ENCODE measurements around the gene LRP5.

DNA sequence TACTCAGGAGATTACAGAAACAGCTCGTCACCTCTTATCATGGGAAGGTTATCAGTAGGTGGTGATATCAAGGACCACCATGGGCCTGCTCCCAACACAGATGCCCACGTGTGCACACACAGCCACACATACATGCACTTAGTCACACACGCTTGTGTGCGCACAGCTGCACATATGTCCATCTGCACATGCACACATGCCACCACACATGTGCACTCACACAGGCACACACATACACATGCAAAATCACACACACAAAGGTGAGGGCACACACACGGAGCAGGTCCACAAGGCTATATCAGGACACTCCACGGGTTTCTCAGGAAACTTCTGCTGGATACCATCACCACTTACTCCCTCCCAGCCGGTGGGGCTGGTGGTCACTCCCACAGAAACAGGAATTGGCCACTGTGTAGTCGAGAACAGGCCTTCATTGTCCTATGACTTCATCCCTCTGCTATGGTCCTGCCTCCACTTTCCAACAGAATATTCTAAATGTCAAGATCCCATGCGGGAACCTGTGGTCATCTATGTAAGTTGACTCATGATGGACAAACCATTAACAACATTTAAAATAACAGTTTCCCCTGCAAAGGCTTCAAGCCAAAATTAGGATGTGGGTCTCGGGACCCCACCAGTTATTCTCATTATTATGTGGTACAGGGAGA lies 42.8 kb upstream of the LRP5 start:
- TF ChIP-seq, protein P1, sequence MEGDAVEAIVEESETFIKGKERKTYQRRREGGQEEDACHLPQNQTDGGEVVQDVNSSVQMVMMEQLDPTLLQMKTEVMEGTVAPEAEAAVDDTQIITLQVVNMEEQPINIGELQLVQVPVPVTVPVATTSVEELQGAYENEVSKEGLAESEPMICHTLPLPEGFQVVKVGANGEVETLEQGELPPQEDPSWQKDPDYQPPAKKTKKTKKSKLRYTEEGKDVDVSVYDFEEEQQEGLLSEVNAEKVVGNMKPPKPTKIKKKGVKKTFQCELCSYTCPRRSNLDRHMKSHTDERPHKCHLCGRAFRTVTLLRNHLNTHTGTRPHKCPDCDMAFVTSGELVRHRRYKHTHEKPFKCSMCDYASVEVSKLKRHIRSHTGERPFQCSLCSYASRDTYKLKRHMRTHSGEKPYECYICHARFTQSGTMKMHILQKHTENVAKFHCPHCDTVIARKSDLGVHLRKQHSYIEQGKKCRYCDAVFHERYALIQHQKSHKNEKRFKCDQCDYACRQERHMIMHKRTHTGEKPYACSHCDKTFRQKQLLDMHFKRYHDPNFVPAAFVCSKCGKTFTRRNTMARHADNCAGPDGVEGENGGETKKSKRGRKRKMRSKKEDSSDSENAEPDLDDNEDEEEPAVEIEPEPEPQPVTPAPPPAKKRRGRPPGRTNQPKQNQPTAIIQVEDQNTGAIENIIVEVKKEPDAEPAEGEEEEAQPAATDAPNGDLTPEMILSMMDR (IDR thresholded peaks at IDR 0.05), result no peak
- no peak for TF ChIP-seq POLR2A (IDR thresholded peaks at IDR 0.05)
